Measurements from ENCODE around the gene PTPRD.

The PTPRD gene

DNA sequence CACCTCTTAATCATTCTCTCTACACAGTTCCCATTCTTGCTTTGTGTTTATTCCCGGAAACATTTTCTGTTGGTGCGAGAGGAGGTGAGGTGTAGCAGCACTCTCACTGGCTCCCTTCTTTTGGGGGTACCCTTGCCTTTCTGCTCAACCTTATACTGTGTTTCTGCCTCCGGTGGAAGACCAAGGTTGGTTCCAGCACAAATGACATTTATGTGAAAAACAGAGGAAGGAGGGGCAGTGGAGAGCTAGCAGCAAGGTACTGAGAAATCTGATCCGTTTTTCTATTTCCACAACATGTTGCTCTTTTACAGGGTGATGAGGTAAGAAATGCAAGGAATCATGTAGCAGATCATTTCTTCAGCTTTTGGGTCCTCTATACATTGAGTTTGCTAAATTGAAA lies 2165.2 kb downstream of the PTPRD start:
- DNase-seq, result no peak

DNA sequence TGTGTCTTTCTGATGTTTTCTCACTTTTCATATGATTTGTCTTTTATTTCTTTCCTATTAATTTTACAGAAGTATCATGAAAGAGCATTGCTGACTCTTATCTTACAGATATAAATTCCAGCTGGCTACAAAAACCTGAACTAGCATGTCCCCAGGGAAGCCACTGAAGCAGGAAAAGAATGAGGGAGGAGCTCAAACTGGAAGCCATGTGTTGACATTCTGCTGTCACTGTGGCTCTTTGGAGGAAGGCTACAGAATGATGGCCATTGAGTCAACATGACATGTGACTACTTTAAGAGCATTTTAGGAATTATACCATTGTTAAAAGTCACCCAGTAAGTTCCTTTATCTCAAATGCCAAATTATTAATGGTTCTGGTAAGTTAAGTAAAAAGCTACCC lies 2174.9 kb downstream of the PTPRD start:
- no peak for DNase-seq

DNA sequence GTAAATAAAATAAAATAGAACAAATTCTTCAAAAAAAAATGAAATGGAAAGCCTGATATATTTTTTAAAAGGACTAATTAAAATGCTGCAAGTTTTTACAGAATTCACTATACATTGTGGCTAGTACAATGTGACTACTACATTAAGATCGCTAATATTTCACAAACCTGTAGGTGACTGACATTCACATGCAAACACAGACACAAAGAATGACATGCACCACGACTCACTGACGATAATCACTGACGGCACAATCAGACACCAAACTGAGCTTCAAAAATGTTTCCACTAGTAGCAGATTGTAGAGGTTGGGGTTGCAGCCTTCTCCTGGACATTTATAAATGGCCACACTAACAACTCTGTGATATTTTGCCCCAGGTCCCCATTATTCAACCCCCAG lies 2175.5 kb downstream of the PTPRD start:
- no peak for DNase-seq

DNA sequence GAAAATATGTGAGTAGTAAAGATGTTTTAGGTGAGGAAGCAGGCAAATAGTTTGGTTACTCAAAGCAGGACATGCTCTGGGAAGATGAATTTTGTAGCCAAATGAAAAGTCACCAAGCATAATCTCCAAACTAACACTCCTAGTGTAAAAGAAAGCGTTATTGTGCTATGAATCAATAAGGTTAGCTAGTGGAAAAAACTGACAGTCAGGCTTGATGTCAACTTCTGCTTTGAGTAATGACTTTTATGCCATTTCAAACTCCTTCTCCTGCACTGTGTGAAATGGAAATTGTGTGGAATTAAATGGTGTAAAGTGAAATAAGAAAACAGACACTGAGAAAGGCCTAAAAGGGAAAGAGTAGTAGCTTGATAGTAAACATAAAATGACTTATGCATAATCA lies 2176.0 kb downstream of the PTPRD start:
- DNase-seq, result no peak

DNA sequence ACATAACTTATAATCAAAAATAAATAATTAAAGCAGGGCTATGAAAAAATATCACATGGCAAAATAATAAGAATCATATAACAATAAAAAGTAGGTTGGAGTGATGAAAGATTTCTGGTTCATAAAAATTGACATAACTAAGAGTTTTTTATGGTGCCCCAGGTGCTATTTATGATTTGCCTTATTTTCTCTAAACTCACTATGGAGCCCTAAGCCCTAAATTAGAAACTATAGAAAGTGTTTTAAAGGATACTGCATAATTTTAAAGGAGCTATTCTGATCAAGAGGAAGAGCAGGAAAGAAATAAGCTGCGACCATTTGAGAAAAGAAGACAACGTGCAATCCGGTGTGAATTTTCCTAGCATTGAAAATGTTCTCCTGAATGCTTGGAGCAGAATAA lies 2178.2 kb downstream of the PTPRD start:
- no peak for DNase-seq

DNA sequence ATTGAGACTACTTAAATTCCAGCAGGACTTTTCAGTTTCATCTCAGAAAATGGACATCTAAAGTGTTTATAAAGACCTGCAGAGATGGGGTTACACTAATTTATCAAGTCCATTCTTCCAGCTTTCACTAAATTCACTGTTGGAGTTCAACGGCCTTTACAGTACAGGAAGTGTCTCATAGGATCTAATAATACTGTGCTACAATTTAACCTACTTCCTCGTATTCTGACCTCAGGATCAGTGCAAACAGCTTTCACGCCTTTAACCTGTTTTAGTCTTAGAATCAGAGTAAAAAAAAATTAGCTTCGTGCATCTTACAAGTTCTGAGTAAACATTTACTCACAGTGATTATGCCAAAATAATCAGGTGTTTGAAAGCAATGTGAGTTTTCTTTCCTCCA lies 2180.6 kb downstream of the PTPRD start:
- DNase-seq, result no peak

DNA sequence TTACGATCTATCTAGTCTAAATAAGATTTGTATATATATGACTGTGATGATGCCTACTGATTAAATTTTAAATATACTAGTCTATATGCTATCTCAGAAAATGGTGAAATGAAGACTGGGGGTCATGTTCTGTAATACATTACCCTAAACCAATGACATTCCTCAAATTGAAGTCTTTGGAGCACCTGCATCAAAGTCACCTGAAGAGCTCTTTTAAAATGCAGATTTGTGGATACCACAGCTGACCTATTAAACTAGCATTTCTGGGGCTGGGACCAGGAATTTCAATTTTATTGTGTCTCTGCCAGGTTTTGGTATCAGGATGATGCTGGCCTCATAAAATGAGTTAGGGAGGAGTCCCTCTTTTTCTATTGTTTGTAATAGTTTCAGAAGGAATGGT lies 2181.3 kb downstream of the PTPRD start:
- DNase-seq, result no peak

DNA sequence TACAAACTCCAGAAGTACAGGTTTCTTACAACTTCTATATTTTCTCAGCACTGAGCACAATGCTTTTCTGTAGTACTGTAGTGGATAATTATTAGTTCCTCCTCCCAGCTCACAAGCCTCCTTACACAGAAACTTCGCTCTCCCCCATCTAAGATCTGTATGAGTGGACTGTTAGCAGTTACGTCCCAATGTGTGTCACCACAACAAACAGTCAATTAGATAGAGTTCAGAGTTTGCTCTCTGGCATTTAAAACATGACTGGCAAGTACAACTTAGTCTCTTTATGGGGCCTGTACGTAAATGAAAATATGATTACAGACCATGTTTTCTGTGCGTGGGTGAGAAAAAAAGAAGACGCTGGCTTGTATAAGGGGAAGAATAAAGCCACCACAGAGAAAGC lies 2181.9 kb downstream of the PTPRD start:
- no peak for DNase-seq

DNA sequence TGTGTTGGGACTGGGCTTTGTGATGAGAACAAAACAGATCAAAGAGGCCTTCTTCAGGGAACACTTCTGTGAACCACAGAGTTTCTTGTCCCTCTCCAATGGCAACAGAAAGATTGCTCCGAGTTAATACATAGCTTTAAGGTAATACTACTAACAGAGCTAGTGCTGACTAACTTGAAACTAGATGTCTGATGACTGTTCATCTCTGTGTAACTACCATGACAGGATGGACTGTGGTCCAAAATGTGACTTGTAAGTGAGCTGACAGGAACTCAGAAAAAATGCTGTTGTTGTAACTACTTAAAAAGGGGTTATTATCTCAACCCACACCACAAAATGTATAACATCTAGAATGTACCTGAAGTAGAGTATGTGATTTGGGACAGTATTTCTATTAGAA lies 2183.0 kb downstream of the PTPRD start:
- no peak for DNase-seq

DNA sequence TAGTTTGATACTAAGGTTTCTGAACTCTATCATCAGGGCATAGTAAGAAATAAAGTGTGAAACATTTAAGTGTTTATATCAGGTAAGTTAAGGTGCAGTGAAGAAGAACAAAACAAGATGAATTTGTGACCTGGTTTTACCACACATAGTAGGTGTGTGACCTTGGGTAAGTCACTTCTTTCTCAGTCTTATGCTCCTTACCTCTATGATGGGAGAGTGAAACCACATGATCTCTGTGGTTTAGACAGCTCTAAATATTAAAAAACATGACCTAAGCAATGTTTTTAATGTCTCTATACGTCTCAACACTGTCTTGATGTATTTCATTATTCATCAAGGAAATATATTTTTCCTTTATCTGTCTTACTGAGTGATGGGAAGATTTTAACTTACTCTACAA lies 2183.6 kb downstream of the PTPRD start:
- no peak for DNase-seq

DNA sequence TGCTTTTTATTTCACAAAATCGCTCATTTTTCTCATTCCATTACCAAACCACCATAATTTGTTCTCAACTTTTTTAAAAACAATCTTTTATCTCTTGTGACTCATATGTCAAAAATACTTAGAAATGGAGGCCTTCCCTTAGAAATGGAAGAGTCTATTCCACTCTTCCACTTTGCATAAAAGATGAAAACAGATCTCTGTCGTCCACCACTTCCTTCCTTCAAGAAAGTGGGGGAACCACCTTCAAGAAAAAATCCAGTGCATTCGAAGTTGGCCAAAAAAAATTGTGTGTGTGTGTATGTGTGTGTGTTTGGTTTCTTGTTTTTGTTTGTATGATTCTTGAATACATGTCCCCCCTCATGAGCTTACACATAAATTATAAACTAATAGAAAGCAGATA lies 2184.4 kb downstream of the PTPRD start:
- no peak for DNase-seq

DNA sequence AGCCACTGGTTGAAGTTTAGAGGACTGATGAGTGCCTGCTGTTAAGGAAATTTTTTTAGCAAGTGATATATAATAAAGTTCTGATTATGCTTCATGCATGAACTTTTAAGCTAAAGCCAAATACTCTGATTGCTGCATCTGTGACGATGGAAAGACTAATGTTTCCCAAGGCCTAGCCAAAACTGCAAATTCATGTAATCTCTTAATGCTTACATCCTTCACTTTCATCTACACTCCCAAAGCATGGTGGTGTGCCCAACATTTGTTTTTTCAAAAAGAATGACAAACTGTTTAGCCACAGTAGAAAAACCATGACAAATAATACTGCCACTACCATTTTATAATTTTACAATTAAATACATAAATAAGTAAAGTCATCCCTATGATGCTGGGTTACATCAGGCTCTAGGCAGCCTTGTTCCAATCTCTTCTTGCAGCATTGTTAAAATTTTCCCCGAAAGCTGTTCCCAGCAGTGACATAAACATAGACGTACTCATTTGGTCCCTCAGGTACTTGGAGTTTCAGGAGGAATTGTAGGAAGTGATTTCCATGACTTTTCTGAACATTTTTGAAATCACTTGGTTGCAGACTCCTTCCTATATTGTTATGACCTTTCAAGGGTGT lies 2187.9 kb downstream of the PTPRD start:
- DNase-seq, result no peak

DNA sequence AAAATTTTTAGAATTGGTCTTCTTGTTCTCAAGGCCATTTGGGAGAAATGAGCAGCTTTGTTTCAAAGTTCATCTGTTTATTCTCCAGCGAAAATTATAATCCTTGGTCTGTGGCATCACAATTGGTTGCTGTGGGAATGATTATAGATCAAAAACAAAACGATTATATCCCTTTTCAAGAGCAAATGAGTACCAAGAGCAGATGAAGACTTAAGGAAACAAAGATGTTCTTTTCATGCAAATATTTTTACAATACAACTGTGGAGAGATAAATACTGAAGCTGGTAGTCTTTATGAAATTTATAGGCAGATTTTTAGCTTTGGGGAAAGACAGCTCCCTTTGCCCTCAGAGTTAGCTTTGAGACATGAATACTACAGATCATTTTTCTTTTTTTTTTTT lies 2192.4 kb downstream of the PTPRD start:
- no peak for DNase-seq

DNA sequence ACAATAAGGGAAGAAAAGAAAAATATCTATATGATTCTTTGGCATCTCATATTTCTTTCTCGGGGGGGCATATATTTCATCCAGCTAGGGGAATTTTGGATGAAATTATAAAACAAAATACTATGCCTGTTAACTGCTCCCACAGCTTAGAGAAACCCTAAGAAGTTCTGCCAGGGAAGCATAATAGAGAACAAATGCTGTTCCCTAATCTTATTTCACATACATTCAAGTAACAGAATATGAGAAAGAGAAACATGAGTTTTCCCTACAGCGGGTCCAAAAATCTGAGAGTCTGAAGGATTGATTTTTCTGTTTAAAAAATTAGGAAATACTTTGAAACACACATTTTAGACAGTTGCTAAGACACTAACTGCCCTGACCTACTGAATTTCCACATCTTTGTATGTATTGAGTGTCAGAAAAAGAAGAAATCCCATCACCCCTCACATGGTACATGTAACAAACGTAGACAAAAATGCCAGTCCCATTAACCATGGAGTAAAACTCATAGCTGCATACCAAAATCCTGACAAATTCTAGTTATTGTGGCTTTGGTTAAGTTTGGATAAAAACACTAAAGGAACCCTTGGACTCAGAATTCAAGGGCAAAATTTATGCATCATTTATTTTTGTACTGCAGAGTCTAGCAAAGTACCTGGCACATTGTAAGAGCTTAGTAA lies 2193.1 kb downstream of the PTPRD start:
- no peak for DNase-seq

DNA sequence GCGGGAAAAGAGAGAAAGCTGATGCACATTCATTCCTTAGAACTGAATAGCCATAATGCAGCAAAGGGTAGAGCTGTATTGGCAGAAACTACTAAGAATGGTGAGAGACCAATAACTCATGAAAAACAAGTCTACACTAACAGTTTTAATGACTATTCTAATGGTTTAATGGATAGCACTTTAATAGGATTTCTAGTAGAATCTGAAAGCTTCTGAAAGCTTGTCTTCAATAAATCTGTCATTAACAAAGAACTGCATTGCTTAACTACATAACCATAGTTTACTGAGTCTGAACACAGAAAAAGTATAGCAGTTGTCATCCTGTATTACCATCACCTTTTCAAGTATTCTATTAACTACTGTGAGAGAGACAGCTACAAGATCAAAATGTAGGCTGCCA lies 2195.5 kb downstream of the PTPRD start:
- no peak for DNase-seq

DNA sequence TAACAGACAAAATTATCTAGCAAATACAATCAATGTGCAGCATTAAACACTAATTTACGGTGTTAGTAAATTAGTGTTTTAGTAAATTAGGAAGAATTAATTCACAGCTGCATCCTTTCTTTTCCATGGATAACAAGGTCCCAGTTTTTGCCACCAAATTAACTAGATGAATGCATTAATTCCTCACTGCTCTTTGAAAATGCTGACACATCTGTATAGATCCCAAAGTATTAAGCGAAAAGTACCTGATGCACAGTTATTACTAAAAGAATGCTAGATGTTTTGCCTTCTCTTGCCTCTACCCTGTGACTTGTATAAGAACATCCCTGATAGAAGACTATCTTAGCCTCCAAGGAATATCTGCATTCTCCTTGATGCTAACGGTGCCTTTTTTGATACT lies 2200.5 kb downstream of the PTPRD start:
- DNase-seq, result no peak

DNA sequence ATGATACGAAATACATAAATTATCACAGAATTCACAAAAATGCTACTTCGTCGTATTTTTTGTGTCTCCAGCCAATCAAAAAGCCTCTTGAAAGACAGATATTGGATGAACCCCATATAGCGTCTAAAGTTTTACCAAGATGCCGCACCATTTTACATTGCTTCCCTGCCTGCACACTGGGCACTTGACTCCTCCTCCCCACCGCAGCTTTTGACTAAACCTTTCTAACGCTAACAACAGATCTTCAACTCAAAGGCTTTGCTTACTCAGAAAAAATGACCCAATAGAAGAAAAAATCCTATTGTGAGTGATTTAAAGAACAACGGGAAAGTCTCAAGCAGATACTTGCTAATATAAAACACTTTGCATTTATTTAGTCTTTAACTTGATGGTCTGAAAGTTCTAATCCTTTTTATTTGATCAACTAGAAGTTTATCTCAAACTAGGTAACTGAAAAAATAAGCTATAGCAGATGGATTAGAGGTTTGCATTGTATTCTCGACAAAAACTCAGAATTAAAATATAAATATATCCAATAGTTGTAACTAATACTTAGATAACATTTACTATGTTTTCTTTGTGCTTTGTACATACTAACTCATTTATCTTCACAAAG lies 2204.1 kb downstream of the PTPRD start:
- no peak for DNase-seq

DNA sequence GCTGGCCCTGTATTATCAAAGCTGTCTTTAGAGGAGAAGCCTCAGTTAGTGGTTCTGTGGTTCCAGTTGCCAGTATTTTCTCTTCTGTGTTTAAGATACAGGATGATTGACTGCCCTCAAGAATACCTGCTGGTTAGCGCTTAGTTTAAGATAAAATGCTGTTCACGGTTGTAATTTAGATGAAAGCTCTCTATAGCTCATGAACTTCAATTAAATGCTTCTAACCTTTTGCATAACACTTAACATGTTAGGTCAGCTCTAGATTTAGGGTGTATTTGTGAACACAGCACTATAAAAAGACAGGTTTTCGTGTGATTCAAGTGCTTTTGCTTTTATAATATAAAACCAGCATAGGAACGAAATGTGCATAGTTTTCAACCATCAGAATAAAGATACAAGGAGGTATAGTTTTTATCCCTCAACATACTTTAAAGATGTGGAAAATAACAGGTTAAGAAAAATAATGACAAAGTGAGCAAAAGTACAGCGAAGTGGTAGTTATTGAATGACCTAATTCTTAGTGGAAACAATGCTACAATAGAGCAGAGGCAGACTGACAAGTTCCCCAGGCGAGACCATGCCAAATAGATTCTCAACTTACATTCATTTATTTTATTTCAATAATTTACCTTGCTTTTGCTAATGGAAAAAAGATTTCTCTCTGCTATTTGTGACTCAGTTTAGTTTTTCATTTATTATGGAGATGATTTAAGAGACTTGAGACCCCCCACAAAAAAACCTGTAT lies 2210.7 kb downstream of the PTPRD start:
- DNase-seq, result no peak

DNA sequence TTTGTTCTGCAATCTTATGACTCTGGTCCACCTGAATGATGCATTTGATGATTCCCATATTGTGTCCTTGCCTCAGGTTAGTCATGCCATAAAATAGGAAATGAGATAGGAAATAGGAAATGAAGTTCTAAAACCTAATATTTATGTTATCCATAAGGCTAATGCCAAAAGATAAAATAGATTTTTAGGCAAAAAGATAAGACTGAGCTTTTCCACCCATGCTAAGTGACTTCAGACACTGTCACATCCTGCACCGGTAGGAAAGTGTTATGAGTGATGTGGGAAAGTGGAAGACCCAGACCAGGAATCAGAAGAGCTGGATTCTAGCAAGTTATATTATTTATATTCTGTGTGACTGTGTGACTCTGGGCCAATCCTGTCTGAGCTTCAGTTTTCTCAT lies 2212.4 kb downstream of the PTPRD start:
- no peak for DNase-seq

DNA sequence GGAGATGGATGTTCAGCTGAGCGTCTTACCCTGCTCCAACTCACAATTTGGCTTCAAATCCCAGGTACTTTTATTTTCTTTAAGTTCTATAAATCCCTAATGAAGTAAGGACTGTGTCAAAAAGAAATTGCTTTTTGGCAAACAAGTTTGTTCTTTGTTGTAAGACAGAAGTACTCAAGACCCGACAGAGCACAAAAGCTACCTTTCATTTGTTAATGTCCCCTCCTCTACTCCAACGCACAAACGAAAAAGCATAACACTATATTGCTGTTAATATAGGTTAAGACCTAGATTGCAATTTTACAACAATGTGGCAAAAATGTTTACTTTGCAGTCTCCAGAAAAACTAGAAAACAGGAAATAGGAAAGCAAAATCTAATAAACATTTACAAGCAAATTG lies 2217.8 kb downstream of the PTPRD start:
- no peak for DNase-seq

DNA sequence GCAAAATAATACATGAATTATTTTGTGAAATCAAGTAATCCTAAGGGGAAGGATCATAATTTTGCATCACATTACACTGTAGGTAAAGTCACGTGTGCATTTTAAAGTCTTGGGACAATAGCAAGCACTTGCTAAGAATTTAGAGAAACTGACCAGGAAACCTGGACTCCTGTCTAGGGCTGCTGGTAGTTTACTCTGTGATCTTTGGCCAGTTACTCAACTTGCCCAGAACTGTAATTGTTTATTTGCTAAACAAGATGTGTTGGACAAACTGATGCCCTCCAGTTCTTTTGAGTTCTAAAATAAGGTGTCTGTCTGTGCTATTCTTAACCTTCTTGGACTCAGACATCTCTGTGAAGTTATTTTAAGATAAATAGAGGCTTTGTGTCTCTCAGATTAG lies 2218.5 kb downstream of the PTPRD start:
- DNase-seq, result no peak

DNA sequence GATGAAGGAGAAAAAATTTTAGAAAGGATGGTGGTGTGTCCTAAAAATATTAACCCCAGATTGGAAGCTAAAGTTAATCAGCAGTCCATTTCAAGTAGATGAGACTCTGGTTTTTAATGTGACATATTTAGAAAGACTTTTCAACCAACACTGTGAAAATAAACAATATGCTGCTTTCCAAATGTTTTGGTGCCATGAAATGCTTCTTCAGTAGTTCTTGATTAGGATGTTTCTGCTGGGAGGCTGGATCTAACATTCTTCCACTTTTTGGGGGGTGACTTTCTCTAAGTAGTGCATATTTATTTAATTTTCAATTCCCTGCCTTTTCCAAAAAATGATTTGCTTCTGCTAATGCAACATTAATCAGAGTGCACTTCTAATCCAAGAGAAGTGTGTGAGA lies 2219.9 kb downstream of the PTPRD start:
- DNase-seq, result no peak

DNA sequence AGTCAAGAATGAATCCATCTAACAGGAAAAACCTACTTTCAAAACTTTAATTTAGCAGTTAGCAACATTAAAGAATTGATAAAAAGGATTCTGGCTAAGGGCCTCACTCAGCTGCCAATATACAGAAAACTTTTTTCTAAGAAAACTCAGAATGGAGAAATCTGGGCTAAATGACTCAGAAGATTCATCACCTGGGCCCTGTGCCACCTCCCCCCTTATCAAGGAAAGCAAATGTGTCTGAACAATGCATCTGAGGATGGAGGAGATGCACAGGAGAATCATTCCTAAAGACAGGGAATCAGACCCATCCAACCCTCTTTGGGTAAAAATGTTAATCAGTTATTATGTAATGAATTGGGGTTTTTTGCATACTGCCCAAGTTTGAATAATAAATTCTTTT lies 2221.2 kb downstream of the PTPRD start:
- no peak for DNase-seq

DNA sequence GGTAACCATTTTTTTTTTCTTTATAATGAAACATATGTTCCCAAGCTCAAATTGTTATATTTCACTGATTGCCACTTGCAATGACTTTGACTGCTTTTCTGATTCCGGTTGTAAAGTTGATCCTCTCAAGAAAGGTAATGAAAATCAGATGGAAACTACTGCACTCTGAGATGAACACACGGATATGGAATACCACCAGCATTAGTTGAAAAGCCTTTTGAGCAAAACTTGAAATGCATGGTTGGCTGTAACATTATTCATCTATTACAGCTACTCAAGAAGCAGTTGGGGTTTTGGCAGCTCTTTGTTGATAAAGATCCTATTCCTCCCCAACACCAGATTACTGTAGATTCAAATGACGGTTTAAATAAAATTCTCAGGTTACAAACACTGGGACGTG lies 2221.7 kb downstream of the PTPRD start:
- DNase-seq, result no peak

Data from activated CD4-positive, alpha-beta T cell treated with anti-CD3 and anti-CD28 coated beads, Interleukin-2, amount 50 U/mL, for 4 hours (primary cell).